Psoas muscle (tissue), 8 donors: ENCODE data around the gene PDE4C. TPM values are rescaled to one million over a fixed set of nuclear protein-coding genes. Genes with fewer than 3 reads are reported as not detected.

ENCODE experiments used
- ATAC-seq, 4 donors: fragments of 200-7000 bp; cut with Tn5 transposase; one replicate each; pipeline ENCODE4 v1.9.1; 2020; ENCODE audit warnings: moderate library complexity in 3 of 4, mild to moderate bottlenecking in 2 of 4
- DNase-seq, 2 donors: peaks; one replicate each; pipeline ENCODE4 v3.0.0-alpha.2; 2020
- H3K27ac ChIP-seq: fragments of 200-600 bp; one replicate; pipeline ENCODE4 v1.8.0; 2022
- H3K27me3 ChIP-seq, 3 donors: fragments of 200-600 bp in 1 of 3; one replicate each; pipeline versions ENCODE4 v1.6.1 to v1.8.0; 2013 to 2022; ENCODE audit warnings: low read length in 2 of 3, mild to moderate bottlenecking in 2 of 3, moderate library complexity in 1 of 3; ENCODE audit not compliant: insufficient read depth in 3 of 3
- H3K36me3 ChIP-seq, 2 donors: fragments of 200-600 bp in 1 of 2; one replicate each; pipeline versions ENCODE4 v1.6.1 to v1.8.0; 2013 to 2022; ENCODE audit warnings: low read depth in 1 of 2, mild to moderate bottlenecking in 1 of 2, moderate library complexity in 1 of 2; ENCODE audit not compliant: insufficient read depth in 1 of 2
- H3K4me1 ChIP-seq: fragments of 200-600 bp; one replicate; pipeline ENCODE4 v1.8.0; 2022
- H3K4me3 ChIP-seq: fragments of 200-600 bp; one replicate; pipeline ENCODE4 v1.8.0; 2022; ENCODE audit warnings: mild to moderate bottlenecking
- H3K9me3 ChIP-seq: fragments of 200-600 bp; one replicate; pipeline ENCODE4 v1.8.0; 2022
- CTCF ChIP-seq: fragments of 200-600 bp; IDR thresholded peaks from one replicate; pipeline ENCODE4 v1.8.0; 2022; ENCODE audit warnings: antibody characterized with exemption
- WGBS, 3 donors: extraction: QIAGEN DNeasy Blood & Tissue Kit; methylation state at CpG; one replicate each; pipeline versions ENCODE4 v1.1.6 to v1.1.7; 2013; 5-methylcytosine and 5-hydroxymethylcytosine counted together
- intact Hi-C, 2 donors: fragments of 100-400 bp; cut with DNase I; formaldehyde crosslinking; loops; one replicate each; pipeline versions ENCODE4 v1.11.0 to v1.14.2; 2022
- polyA plus RNA-seq, 3 donors: library from polyadenylated mRNA; stranded (reverse); fragments of 200-250 nt; gene quantifications; one replicate each; pipeline ENCODE4 v1.2.3, GENCODE V29; 2013
- total RNA-seq, 4 donors: library from RNA; stranded (reverse); fragmentation: NEBNext Ultra II Directional in 2 of 4; extraction: Animal tissue kit (Norgen Biotek cat#: 25700) in 2 of 4; gene quantifications; one replicate each; pipeline versions ENCODE4 v1.2.1 to v1.2.4, GENCODE V29; 2021 to 2023
- donor health status: healthy with polysubstance abuse.
- donor health status: DM: no; HTN: no; CAD: no; lungs with moderate emphysema.
- donor health status: Bipolar disorder and iron deficiency.
- donor health status: healthy.
- donor health status: DM: yes; HTN: yes; CAD: no.
- donor health status: DM: no; HTN: no; CAD: no.
- donor health status: DM: no; HTN: no; CAD: no.
- donor health status: DM: yes; HTN: yes; CAD: no.

The PDE4C gene
- total and polyA plus RNA-seq, 7 donors = 0.27 to 2.5 (median 0.86) TPM

GRCh38 chr19:18204394-18205199 is 21.6 kb downstream of the PDE4C start:
- WGBS, 3 donors = 0 to 1% (median 1%) methylated on average over 22 of the region's 22 CpGs
- intact Hi-C loops = loop anchor here (2.0 to 5.0 kb wide), 3 partner anchors 118 to 208 kb away; partner anchors contain the start of gene LSM4 (in 1 of the 2)

GRCh38 chr19:18203863-18204393 is 22.3 kb downstream of the PDE4C start, which contains the start of gene RAB3A:
Gene RAB3A, minus strand, starts transcription at chr19:18204042. Its CDS starts 1,302 bp downstream, at chr19:18202740.
- H3K36me3 ChIP-seq = peaks cover 0 to 12% of the 10 kb centered on the region in 2 donors
- peaks cover 22% of the 10 kb centered on the region for H3K4me1 ChIP-seq
- H3K4me3 ChIP-seq = peak within 1 kb of the TSS; percentile 77
- no peaks in the 10 kb centered on the region for H3K9me3 ChIP-seq
- DNase-seq (peak; percentile 100), ATAC-seq (peak; percentile 90 to 95 (median 93))
- H3K27ac ChIP-seq = peak within 1 kb of the TSS; percentile 98
- 0 to 1% (median 0%) methylated on average over 35 to 50 of the region's 50 CpGs for WGBS, 3 donors
- intact Hi-C loops = loop anchor here in 1 of 2 donors (2.0 kb wide), 1 partner anchor 119 kb away; the partner anchor contains the start of gene LSM4
- no peak for TF ChIP-seq CTCF
- no peaks in the 10 kb centered on the region for H3K27me3 ChIP-seq

More at GRCh38 chr19:18204394-18205199, 21.6 kb downstream of the PDE4C start:
- peak overlapping the region; percentile 77 for H3K4me3 ChIP-seq
- no peaks in the 10 kb centered on the region for H3K27me3 ChIP-seq
- peaks cover 0 to 6% of the 10 kb centered on the region in 2 donors for H3K36me3 ChIP-seq
- no peak for TF ChIP-seq CTCF
- peak overlapping the region; percentile 98 for H3K27ac ChIP-seq
- no peaks in the 10 kb centered on the region for H3K9me3 ChIP-seq
- peak; percentile 15 to 50 (median 32) for ATAC-seq
- H3K4me1 ChIP-seq = peaks cover 22% of the 10 kb centered on the region
- peak; percentile 31 to 70 for DNase-seq

- no peaks in the 10 kb centered on the region for H3K27me3 ChIP-seq
- TF ChIP-seq CTCF = no peak
- H3K4me3 ChIP-seq = peak overlapping the region; percentile 67
- DNase-seq (peak; percentile 53 to 79), ATAC-seq (peak in 2 of 4 donors; percentile 0 to 1)
- H3K9me3 ChIP-seq = no peaks in the 10 kb centered on the region
- 1% methylated on average over 26 to 38 of the region's 38 CpGs for WGBS, 3 donors
- peaks cover 0 to 16% of the 10 kb centered on the region in 2 donors for H3K36me3 ChIP-seq
- intact Hi-C loops = no loop called here
- H3K27ac ChIP-seq = peak overlapping the region; percentile 30
- peaks cover 18% of the 10 kb centered on the region for H3K4me1 ChIP-seq
These were observed 22.8 kb downstream of the PDE4C start for GRCh38 chr19:18203408-18203862.

GRCh38 chr19:18202778-18203407 is 23.3 kb downstream of the PDE4C start:
- Histone ChIP-seq H3K27me3 (no peaks in the 10 kb centered on the region), H3K9me3 (no peaks in the 10 kb centered on the region), H3K36me3 (peaks cover 0 to 22% of the 10 kb centered on the region in 2 donors), H3K27ac (no peak overlapping the region), H3K4me3 (peak overlapping the region; percentile 67), H3K4me1 (peaks cover 17% of the 10 kb centered on the region)
- no peak for ATAC-seq
- intact Hi-C loops = no loop called here
- peak; percentile 16 for TF ChIP-seq CTCF
- WGBS, 3 donors = 10 to 14% (median 13%) methylated on average over 32 of the region's 32 CpGs
- peak in 1 of 2 donors; percentile 65 for DNase-seq
